Measurements from ENCODE around the gene OLFM4. TPM values are rescaled to one million over a fixed set of nuclear protein-coding genes. Genes with fewer than 3 reads are reported as not detected.
"Not testable (repeated sequence)": the region's sequence is repeated elsewhere in the genome, so short reads cannot be mapped to it uniquely, and the experiment has no call there.

Gene OLFM4
- total RNA-seq, 1 experiment from 2014 or later, result not detected

DNA sequence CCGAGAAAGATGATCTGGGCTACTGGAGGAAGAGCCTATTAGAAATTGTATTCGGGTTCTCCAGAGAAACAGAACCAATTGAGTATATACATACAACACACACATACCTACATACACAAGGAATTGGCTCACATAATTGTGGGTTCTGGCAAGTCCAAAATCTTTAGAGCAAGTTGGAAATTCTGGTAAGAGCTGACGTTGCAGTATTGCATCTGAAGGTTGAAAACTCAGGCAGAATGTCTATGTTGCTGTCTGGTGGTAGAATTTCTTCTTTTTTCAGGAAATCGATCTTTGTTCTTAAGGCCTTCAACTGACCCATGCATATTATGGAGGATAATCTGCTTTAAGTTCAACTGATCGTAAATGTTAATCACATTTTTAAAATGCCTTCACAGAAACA, 15.5 kb upstream of the OLFM4 start:
- Histone ChIP-seq H3K27me3 (ENCODE audit: control insufficient read depth, insufficient read depth, low read length) (no peaks in the 10 kb centered on the region), H3K4me1 (ENCODE audit: control insufficient read depth, insufficient read depth, low read length) (no peaks in the 10 kb centered on the region), H3K4me3 (ENCODE audit: low read depth in 2 of 2, low read length in 2 of 2) (no peak overlapping the region), H3K36me3 (ENCODE audit: control insufficient read depth, insufficient read depth, low read length) (no peaks in the 10 kb centered on the region), H3K27ac (ENCODE audit: low read length) (no peak overlapping the region), H3K9me3 (ENCODE audit: control insufficient read depth, insufficient read depth, low read depth, low read length) (no peaks in the 10 kb centered on the region)
- intact Hi-C loops (cut with micrococcal nuclease; ENCODE audit: unreplicated experiment) (no loop called here), in situ Hi-C loops (cut with HindIII; ENCODE audit: low pct_unique_long_range_greater_than_20kb, low sequenced_read_pairs) (no loop called here)
- no TSS peak for BruUV-seq (replicated peaks)
- TF ChIP-seq, protein P1, sequence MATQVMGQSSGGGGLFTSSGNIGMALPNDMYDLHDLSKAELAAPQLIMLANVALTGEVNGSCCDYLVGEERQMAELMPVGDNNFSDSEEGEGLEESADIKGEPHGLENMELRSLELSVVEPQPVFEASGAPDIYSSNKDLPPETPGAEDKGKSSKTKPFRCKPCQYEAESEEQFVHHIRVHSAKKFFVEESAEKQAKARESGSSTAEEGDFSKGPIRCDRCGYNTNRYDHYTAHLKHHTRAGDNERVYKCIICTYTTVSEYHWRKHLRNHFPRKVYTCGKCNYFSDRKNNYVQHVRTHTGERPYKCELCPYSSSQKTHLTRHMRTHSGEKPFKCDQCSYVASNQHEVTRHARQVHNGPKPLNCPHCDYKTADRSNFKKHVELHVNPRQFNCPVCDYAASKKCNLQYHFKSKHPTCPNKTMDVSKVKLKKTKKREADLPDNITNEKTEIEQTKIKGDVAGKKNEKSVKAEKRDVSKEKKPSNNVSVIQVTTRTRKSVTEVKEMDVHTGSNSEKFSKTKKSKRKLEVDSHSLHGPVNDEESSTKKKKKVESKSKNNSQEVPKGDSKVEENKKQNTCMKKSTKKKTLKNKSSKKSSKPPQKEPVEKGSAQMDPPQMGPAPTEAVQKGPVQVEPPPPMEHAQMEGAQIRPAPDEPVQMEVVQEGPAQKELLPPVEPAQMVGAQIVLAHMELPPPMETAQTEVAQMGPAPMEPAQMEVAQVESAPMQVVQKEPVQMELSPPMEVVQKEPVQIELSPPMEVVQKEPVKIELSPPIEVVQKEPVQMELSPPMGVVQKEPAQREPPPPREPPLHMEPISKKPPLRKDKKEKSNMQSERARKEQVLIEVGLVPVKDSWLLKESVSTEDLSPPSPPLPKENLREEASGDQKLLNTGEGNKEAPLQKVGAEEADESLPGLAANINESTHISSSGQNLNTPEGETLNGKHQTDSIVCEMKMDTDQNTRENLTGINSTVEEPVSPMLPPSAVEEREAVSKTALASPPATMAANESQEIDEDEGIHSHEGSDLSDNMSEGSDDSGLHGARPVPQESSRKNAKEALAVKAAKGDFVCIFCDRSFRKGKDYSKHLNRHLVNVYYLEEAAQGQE (IDR thresholded peaks at IDR 0.05; ENCODE audit: insufficient read depth in 1 of 2, low read depth in 2 of 2, low read length in 1 of 2), result no peak
- TF ChIP-seq POLR2AphosphoS5 (IDR thresholded peaks at IDR 0.05; ENCODE audit: low read depth, low read length), result no peak
- TF ChIP-seq, protein P2, sequence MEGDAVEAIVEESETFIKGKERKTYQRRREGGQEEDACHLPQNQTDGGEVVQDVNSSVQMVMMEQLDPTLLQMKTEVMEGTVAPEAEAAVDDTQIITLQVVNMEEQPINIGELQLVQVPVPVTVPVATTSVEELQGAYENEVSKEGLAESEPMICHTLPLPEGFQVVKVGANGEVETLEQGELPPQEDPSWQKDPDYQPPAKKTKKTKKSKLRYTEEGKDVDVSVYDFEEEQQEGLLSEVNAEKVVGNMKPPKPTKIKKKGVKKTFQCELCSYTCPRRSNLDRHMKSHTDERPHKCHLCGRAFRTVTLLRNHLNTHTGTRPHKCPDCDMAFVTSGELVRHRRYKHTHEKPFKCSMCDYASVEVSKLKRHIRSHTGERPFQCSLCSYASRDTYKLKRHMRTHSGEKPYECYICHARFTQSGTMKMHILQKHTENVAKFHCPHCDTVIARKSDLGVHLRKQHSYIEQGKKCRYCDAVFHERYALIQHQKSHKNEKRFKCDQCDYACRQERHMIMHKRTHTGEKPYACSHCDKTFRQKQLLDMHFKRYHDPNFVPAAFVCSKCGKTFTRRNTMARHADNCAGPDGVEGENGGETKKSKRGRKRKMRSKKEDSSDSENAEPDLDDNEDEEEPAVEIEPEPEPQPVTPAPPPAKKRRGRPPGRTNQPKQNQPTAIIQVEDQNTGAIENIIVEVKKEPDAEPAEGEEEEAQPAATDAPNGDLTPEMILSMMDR (IDR thresholded peaks at IDR 0.05), result no peak
- no peak for DNase-seq (ENCODE audit: low read depth, low spot score)
- no peak for ATAC-seq
- CTCF ChIA-PET, result no interaction called here
- POLR2A ChIA-PET, result no interaction called here

DNA sequence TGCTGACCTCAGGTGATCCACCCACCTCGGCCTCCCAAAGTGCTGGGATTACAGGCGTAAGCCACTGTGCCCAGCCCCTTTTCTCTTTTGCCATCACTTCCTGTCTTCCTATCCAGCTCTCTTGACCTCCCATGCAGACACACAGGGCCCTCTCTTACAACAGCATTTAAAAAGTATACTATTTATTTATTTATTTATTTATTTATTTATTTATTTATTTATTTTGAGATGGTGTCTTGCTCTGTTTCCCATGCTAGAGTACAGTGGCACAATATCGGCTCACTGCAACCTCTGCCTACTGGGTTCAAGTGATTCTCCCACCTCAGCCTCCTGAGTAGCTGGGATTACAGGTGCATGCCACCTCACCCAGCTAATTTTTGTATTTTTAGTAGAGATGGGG, 14.6 kb upstream of the OLFM4 start:
- intact Hi-C loops (cut with micrococcal nuclease; ENCODE audit: unreplicated experiment); ATAC-seq; BruUV-seq (replicated peaks); H3K9me3 ChIP-seq (ENCODE audit: control insufficient read depth, insufficient read depth, low read depth, low read length); H3K4me1 ChIP-seq (ENCODE audit: control insufficient read depth, insufficient read depth, low read length); H3K27ac ChIP-seq (ENCODE audit: low read length); POLR2A ChIA-PET; CTCF ChIA-PET; H3K4me3 ChIP-seq (ENCODE audit: low read depth in 2 of 2, low read length in 2 of 2); H3K27me3 ChIP-seq (ENCODE audit: control insufficient read depth, insufficient read depth, low read length); H3K36me3 ChIP-seq (ENCODE audit: control insufficient read depth, insufficient read depth, low read length); DNase-seq (ENCODE audit: low read depth, low spot score); in situ Hi-C loops (cut with HindIII; ENCODE audit: low pct_unique_long_range_greater_than_20kb, low sequenced_read_pairs): not testable (repeated sequence)

DNA sequence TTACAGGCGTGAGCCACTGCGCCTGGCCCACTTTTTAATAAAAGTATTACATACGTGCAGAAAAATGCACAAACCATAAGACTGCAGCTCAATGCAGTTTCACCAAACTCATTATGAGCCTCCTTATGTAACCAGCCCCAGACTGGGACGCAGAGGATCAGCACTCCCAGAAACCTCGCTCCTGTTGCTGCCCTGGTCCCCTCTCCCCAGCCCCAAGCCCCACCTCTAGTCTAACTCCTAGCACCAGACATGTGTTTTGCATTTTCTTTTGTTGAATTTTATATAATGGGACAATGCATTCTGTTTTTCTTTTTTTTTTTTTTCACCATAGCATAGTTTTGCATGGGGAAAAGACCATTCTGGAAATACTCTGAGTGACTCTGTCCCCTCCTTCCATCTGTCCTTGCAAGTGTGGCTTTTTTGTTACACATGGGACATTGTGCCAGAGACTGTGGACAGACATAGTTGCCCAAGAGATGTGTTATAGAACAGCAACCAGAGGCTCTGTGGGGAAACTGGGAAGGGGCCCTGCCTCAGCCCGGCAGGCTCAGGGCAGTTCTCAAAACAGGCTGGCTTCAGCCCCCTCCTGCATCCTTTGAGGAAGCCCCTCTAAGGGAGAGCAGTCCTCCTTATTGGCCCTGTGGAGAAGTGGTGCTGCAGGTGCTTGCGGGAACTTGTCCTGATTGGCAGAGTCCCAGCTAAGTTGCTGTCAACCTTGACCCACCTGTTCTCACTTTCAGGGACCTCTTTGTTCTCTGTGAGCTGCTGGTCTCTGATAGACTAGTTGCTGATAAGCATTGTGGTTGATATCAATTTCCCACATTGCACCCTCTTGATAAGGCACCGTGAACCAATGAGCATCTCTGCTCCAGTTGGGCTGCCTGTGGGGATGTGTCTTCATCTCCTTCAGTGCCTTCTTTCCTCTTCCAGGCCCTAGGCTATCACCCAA, 13.8 kb upstream of the OLFM4 start:
- no peaks in the 10 kb centered on the region for H3K36me3 ChIP-seq (ENCODE audit: control insufficient read depth, insufficient read depth, low read length)
- no peaks in the 10 kb centered on the region for H3K4me1 ChIP-seq (ENCODE audit: control insufficient read depth, insufficient read depth, low read length)
- H3K4me3 ChIP-seq (ENCODE audit: low read depth in 2 of 2, low read length in 2 of 2), result no peak overlapping the region
- in situ Hi-C loops (cut with HindIII; ENCODE audit: low pct_unique_long_range_greater_than_20kb, low sequenced_read_pairs), result no loop called here
- TF ChIP-seq, protein P1 (IDR thresholded peaks at IDR 0.05; ENCODE audit: insufficient read depth in 1 of 2, low read depth in 2 of 2, low read length in 1 of 2), result no peak
- no peak for TF ChIP-seq POLR2AphosphoS5 (IDR thresholded peaks at IDR 0.05; ENCODE audit: low read depth, low read length)
- TF ChIP-seq SIN3A (IDR thresholded peaks at IDR 0.05; ENCODE audit: borderline replicate concordance, insufficient read depth, low read depth, low read length), result no peak
- TF ChIP-seq, protein P2 (IDR thresholded peaks at IDR 0.05), result no peak
- TF ChIP-seq TCF7L2 (IDR thresholded peaks at IDR 0.05; ENCODE audit: low read depth, low read length), result no peak
- no peak for DNase-seq (ENCODE audit: low read depth, low spot score)
- intact Hi-C loops (cut with micrococcal nuclease; ENCODE audit: unreplicated experiment), result no loop called here
- H3K9me3 ChIP-seq (ENCODE audit: control insufficient read depth, insufficient read depth, low read depth, low read length), result no peaks in the 10 kb centered on the region
- ATAC-seq, result no peak
- H3K27me3 ChIP-seq (ENCODE audit: control insufficient read depth, insufficient read depth, low read length), result no peaks in the 10 kb centered on the region
- no TSS peak for BruUV-seq (replicated peaks)
- no peak overlapping the region for H3K27ac ChIP-seq (ENCODE audit: low read length)
- ChIA-PET POLR2A (no interaction called here), CTCF (no interaction called here)
